ENCODE data around the gene PROZ. TPM values are rescaled to one million over a fixed set of nuclear protein-coding genes. Genes with fewer than 3 reads are reported as not detected.
A peak's percentile ranks its signal among the peaks of the same experiment; 100 is the strongest.

The PROZ gene
- total and polyA plus RNA-seq, 2 of the 13 experiments (the other 11 are each of a cell fraction or from before 2014, with no cell fraction given): 5.6 to 22.5 TPM

DNA sequence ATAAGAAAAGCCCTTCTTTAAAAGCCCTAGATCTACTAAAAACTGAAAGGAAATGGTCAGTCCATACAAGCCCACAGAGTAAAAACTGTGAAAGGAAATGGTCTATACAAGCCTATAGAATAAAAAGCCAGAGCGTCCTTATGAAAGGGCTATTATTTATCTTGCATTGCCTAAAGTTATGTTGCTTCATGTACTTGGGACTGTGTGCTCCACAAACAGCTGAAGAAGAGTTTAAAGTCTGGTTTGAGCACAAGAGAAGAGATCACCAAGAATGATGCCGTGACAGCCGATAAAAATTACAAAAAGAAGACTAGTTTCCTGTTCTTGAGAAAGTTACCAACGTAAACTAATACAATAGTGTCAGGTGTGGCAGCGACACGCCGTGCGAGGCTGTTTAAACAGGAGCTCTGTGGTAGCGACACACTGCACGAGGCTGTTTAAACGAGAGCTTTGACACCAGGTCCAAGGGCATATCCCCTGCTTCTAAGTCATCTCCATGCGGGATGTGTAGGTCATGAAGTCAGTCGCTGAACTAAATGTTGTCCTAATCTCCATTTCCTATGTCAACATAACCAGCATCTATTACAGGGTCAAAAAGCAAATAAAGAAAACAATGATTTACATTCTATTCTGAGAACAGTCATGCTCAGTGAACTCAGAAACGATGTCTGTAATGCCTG lies 25.1 kb downstream of the PROZ start (continued):
- TF ChIP-seq MATR3 (CRISPR knock-in tag; IDR thresholded peaks at IDR 0.05) (no peak), ZNF616 (CRISPR knock-in tag; IDR thresholded peaks at IDR 0.05; ENCODE audit: low read depth) (no peak), ZNF549 (CRISPR knock-in tag; IDR thresholded peaks at IDR 0.05) (no peak), ZFP90 (CRISPR knock-in tag; IDR thresholded peaks at IDR 0.05; ENCODE audit: borderline replicate concordance) (no peak), ZNF720 (CRISPR knock-in tag; IDR thresholded peaks at IDR 0.05) (no peak), AGO1 (IDR thresholded peaks at IDR 0.05; ENCODE audit: low read depth, low read length, poor library complexity, severe bottlenecking) (no peak), MIXL1 (CRISPR knock-in tag; IDR thresholded peaks at IDR 0.05) (peak; percentile 83), FOXM1 (CRISPR knock-in tag; IDR thresholded peaks at IDR 0.05) (no peak), RFXANK (CRISPR knock-in tag; IDR thresholded peaks at IDR 0.05) (no peak), JUNB (CRISPR knock-in tag; IDR thresholded peaks at IDR 0.05; ENCODE audit: borderline replicate concordance) (no peak), ZNF841 (CRISPR knock-in tag; IDR thresholded peaks at IDR 0.05; ENCODE audit: borderline replicate concordance) (no peak), ZNF816 (CRISPR knock-in tag; IDR thresholded peaks at IDR 0.05; ENCODE audit: borderline replicate concordance) (0 out of 2 replicates have a peak, but pooled peaks have one; percentile 20), SMAD3 (CRISPR knock-in tag; IDR thresholded peaks at IDR 0.05) (no peak), ATF1 (CRISPR knock-in tag; IDR thresholded peaks at IDR 0.05) (peak; percentile 56; the same call in 1 of the 2 replicates), ZNF530 (CRISPR knock-in tag; IDR thresholded peaks at IDR 0.05; ENCODE audit: low read depth) (no peak), PHB2 (IDR thresholded peaks at IDR 0.05; ENCODE audit: partially characterized antibody) (no peak), FOSL1 (CRISPR knock-in tag; IDR thresholded peaks at IDR 0.05; ENCODE audit: borderline replicate concordance) (no peak)
- TF ChIP-seq, protein P1, sequence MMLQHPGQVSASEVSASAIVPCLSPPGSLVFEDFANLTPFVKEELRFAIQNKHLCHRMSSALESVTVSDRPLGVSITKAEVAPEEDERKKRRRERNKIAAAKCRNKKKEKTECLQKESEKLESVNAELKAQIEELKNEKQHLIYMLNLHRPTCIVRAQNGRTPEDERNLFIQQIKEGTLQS (CRISPR knock-in tag; IDR thresholded peaks at IDR 0.05): no peak
- TF ChIP-seq, protein P2, sequence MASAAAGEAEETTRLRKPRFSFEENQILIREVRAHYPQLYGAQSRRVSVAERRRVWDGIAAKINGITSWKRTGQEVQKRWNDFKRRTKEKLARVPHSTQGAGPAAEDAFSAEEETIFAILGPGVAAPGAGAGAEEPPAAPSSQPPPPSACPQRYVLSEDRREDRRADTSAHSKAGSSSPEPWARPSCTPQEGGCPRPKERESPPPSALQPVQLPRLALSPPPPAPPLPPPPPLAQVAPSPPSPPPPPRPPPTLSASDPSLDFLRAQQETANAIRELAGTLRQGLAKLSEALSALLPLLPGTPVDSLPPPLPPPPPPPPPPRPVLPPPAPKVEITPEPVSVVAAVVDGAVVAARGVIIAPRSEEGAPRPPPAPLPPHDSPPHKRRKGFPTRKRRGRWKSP (CRISPR knock-in tag; IDR thresholded peaks at IDR 0.05): peak; percentile 25; the same call in 1 of the 2 replicates
- TF ChIP-seq, protein P3, sequence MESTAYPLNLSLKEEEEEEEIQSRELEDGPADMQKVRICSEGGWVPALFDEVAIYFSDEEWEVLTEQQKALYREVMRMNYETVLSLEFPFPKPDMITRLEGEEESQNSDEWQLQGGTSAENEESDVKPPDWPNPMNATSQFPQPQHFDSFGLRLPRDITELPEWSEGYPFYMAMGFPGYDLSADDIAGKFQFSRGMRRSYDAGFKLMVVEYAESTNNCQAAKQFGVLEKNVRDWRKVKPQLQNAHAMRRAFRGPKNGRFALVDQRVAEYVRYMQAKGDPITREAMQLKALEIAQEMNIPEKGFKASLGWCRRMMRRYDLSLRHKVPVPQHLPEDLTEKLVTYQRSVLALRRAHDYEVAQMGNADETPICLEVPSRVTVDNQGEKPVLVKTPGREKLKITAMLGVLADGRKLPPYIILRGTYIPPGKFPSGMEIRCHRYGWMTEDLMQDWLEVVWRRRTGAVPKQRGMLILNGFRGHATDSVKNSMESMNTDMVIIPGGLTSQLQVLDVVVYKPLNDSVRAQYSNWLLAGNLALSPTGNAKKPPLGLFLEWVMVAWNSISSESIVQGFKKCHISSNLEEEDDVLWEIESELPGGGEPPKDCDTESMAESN (CRISPR knock-in tag; conservative IDR thresholded peaks at IDR 0.05): 0 out of 2 replicates have a peak, but pooled peaks have one; percentile 24
- TF ChIP-seq, protein P4, sequence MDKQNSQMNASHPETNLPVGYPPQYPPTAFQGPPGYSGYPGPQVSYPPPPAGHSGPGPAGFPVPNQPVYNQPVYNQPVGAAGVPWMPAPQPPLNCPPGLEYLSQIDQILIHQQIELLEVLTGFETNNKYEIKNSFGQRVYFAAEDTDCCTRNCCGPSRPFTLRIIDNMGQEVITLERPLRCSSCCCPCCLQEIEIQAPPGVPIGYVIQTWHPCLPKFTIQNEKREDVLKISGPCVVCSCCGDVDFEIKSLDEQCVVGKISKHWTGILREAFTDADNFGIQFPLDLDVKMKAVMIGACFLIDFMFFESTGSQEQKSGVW (CRISPR knock-in tag; IDR thresholded peaks at IDR 0.05; ENCODE audit: borderline replicate concordance): no peak
- TF ChIP-seq, protein P5, sequence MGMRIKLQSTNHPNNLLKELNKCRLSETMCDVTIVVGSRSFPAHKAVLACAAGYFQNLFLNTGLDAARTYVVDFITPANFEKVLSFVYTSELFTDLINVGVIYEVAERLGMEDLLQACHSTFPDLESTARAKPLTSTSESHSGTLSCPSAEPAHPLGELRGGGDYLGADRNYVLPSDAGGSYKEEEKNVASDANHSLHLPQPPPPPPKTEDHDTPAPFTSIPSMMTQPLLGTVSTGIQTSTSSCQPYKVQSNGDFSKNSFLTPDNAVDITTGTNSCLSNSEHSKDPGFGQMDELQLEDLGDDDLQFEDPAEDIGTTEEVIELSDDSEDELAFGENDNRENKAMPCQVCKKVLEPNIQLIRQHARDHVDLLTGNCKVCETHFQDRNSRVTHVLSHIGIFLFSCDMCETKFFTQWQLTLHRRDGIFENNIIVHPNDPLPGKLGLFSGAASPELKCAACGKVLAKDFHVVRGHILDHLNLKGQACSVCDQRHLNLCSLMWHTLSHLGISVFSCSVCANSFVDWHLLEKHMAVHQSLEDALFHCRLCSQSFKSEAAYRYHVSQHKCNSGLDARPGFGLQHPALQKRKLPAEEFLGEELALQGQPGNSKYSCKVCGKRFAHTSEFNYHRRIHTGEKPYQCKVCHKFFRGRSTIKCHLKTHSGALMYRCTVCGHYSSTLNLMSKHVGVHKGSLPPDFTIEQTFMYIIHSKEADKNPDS (CRISPR knock-in tag; IDR thresholded peaks at IDR 0.05): no peak
- TF ChIP-seq, protein P6, sequence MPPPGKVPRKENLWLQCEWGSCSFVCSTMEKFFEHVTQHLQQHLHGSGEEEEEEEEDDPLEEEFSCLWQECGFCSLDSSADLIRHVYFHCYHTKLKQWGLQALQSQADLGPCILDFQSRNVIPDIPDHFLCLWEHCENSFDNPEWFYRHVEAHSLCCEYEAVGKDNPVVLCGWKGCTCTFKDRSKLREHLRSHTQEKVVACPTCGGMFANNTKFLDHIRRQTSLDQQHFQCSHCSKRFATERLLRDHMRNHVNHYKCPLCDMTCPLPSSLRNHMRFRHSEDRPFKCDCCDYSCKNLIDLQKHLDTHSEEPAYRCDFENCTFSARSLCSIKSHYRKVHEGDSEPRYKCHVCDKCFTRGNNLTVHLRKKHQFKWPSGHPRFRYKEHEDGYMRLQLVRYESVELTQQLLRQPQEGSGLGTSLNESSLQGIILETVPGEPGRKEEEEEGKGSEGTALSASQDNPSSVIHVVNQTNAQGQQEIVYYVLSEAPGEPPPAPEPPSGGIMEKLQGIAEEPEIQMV (CRISPR knock-in tag; IDR thresholded peaks at IDR 0.05; ENCODE audit: low read depth): no peak

All from HepG2 (cell line).